ENCODE data around the gene TLE7.

DNA sequence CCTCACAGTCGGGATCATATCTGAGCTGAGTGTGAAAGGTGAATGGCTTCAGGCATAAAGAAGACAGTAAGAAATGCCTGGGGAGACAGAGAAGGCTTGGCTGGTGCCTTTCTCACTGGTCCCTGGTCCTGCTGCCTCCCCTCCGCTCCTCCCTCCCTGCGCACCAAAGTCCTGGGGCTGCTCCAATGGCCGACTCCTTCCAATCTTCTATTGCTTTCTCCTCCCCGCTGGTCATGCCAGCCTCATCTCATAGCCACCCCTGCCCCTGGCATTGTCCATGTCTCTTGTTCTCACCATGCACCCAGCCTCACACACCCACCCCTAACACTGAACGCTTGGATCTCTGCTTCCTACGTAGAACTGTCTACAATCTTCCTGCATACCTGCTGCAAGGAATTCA, 18.0 kb downstream of the TLE7 start:
- TF ChIP-seq, protein P1, sequence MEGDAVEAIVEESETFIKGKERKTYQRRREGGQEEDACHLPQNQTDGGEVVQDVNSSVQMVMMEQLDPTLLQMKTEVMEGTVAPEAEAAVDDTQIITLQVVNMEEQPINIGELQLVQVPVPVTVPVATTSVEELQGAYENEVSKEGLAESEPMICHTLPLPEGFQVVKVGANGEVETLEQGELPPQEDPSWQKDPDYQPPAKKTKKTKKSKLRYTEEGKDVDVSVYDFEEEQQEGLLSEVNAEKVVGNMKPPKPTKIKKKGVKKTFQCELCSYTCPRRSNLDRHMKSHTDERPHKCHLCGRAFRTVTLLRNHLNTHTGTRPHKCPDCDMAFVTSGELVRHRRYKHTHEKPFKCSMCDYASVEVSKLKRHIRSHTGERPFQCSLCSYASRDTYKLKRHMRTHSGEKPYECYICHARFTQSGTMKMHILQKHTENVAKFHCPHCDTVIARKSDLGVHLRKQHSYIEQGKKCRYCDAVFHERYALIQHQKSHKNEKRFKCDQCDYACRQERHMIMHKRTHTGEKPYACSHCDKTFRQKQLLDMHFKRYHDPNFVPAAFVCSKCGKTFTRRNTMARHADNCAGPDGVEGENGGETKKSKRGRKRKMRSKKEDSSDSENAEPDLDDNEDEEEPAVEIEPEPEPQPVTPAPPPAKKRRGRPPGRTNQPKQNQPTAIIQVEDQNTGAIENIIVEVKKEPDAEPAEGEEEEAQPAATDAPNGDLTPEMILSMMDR (conservative IDR thresholded peaks at IDR 0.05; ENCODE audit: low read depth, low read length): no peak
- TF ChIP-seq CEBPB (IDR thresholded peaks at IDR 0.05; ENCODE audit: low read depth, low read length) (no peak), SMC3 (IDR thresholded peaks at IDR 0.05; ENCODE audit: low read depth, low read length) (no peak), BHLHE40 (IDR thresholded peaks at IDR 0.05; ENCODE audit: low read depth, low read length) (no peak), POLR2A (IDR thresholded peaks at IDR 0.05; ENCODE audit: low read depth, low read length) (no peak), RFX5 (IDR thresholded peaks at IDR 0.05; ENCODE audit: low read depth, low read length) (no peak), MAFK (IDR thresholded peaks at IDR 0.05; ENCODE audit: low read depth, low read length) (no peak), RAD21 (IDR thresholded peaks at IDR 0.05; ENCODE audit: low read length) (no peak), MXI1 (IDR thresholded peaks at IDR 0.05; ENCODE audit: borderline replicate concordance, low read depth, low read length) (no peak), RCOR1 (IDR thresholded peaks at IDR 0.05; ENCODE audit: insufficient replicate concordance, low read length) (no peak), FOS (IDR thresholded peaks at IDR 0.05; ENCODE audit: low read depth, low read length) (no peak), CHD1 (IDR thresholded peaks at IDR 0.05; ENCODE audit: low read depth, low read length) (no peak)
- TF ChIP-seq, protein P2, sequence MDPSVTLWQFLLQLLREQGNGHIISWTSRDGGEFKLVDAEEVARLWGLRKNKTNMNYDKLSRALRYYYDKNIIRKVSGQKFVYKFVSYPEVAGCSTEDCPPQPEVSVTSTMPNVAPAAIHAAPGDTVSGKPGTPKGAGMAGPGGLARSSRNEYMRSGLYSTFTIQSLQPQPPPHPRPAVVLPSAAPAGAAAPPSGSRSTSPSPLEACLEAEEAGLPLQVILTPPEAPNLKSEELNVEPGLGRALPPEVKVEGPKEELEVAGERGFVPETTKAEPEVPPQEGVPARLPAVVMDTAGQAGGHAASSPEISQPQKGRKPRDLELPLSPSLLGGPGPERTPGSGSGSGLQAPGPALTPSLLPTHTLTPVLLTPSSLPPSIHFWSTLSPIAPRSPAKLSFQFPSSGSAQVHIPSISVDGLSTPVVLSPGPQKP (IDR thresholded peaks at IDR 0.05; ENCODE audit: borderline replicate concordance, low read depth, low read length): no peak
- TF ChIP-seq, protein P3, sequence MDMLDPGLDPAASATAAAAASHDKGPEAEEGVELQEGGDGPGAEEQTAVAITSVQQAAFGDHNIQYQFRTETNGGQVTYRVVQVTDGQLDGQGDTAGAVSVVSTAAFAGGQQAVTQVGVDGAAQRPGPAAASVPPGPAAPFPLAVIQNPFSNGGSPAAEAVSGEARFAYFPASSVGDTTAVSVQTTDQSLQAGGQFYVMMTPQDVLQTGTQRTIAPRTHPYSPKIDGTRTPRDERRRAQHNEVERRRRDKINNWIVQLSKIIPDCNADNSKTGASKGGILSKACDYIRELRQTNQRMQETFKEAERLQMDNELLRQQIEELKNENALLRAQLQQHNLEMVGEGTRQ (IDR thresholded peaks at IDR 0.05; ENCODE audit: low read depth, low read length): no peak
